NCI-H2196 (cell line): Measurements from ENCODE around the gene PLCH2.

ENCODE experiments used
- DNase-seq: peaks from one replicate; lab custom pipeline; 2025; ENCODE audit not compliant: unreplicated experiment; lab: John Stamatoyannopoulos, UW

Gene PLCH2

DNA sequence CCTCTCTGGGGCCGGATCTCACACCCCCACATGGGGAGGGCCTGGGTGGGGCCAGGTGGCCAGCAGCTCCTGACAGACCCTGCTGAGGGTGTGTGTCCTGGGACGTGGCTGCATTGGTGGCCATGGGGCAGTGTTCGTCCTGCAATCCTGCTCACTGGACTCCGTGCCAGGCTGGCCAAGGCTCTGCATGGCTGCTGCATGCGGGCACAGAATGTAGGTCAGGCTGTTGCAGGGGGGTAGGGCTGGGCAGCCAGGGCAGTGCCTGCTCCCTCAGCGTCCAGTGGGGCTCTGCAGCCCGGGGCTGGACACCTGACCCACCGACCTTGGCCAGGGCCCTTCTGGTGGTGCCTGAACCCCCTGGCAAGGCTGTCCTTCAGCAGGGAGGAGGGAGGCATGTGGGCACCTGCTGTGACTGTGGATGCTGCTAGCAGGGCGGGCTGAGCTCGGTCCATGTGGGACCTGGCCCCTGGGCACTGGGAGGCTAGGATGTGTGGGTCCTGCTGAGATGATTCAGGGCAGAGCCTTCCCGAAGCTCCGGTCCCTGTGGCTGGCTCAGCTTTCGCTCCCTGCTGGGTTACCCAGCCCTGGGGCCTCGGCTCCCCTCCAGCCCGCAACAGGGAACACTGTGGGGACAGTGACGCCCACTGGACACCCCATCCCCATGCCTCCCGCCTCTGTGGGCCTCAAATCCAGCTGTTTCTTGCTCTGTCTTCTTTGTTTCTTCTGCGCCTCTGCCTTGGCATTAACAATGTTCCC, 14.9 kb upstream of the PLCH2 start:
- no peak for DNase-seq

DNA sequence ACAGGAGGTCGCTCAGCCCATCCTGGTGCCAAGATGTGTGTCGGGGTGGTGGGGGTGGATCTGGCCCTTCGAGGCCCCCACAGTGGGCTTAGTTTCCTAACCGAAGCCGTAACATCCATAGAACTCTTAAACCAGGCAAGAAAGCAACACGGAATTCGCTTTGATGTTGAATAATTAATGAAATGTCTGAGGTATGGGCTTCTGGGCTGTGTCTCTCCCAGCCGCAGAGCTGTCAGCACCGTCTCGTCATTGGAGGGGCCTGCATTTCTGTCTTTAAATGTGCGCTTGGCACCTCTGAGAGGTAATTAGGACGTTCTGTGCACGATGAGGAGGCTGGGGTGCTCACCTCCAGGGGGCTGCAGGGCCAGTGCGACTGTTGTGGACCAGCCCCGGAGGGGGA, 13.3 kb upstream of the PLCH2 start:
- DNase-seq, result no peak

DNA sequence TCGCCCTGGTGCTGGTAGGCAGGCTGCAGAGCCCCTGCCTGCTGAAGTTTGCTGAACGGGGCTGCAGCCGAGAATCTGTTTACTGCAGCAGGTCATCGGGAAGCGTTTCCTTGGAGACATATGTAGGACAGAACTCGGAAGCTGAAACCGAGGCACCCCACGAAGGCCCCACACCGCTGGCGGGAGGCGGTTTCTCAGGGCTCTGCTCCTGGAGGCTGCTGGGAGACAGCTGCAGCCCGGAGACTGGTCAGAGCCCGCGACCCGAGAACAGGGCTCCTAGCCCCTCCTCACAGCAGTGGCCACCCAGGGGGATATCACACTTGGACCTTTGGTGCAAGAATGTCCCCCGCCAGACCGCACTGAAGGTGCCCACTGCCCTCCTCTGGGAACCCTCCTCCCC, 12.7 kb upstream of the PLCH2 start:
- no peak for DNase-seq

DNA sequence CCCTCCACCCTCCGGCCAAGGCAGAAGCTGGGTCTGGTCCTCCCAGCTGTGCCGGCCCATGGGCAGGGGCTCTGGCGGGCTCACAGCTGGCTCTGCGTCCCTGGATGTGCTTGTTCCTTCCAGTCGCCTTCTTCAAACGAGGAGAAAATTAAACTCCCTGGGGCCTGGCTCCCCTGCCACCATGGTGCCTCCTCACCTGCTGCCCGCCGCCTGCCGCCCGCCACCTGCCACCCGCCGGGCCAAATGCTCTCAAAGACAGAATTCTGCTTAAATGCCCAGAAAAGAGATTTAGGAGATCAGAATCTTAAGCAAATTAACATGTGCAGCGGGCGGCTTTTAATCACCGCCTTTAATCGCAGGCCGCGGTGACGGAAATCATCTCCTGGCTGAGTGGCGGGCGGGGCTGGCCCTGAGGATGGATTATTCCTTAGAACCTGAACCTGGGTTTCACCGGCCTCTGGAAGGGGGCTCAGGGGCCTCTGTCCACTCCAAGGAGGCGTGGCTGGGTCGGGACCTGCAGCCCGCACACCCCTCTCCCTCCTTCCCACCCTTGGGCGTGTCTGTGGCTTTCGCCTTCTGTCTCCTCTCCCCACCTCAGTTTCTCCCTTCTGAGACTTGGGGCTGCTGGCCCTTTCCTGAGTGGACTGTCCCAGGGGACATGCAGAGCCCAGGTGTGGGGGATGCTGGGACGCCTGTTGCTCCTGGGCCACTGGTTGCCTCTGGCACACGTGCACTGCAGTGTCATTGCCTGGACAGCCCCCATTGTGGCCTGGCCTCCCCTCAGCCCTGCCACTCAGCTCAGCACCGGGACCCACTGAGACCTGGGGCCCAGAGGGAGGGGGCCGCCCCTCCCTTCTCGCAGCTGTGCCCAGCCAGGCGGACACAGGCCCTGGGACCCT, 10.5 kb upstream of the PLCH2 start:
- DNase-seq, result no peak

DNA sequence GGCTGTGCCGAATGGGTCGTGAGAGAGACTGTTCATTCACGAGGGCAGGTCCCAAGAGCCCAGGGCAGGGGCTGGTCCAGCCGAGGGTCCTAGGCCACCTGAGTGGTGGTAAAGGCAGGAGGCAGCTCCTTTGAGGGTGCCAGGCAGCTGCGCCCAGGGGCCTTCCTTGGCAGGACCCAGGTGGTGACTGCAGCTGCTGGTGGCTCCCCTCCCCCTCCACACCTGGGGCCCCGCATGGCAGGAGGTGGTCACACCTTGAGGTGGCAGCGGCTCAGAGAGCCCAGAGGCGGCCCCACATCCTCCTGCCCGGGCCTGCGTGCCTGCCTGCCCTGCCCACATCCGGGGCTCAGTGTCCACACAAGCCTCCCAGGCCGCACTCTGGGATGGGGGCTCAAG, 9.8 kb upstream of the PLCH2 start:
- DNase-seq, result no peak

DNA sequence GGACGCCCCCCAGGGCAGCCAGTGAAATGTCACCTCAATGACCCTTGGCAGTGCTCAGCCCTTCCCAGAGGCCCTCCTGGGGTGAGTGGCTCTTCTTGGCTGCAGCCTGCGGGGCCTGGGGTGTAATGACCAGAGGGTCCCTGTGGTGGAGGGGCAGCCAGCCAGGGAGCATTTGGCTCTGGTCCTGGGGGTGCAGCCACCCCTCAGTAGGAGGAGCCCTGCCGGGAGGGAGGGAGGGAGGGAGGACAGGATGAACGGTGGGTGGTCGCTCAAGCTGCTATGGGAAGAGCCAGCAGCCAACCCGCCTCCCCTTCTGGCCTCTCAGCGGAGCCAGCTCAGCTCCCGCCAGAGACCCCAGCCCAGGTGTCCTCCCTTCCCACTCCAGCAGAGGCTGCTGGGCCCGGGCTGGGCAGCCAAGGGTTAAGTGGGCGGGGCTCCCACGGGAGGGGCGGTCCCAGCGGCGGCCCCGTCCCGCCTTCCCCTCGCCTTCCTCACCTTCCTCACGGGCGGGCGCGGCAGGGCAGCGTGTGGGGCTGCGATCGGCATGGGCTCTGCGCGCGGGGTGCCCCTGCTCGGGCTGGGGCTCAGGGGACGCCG, 9.0 kb upstream of the PLCH2 start:
- peak; percentile 8 for DNase-seq

DNA sequence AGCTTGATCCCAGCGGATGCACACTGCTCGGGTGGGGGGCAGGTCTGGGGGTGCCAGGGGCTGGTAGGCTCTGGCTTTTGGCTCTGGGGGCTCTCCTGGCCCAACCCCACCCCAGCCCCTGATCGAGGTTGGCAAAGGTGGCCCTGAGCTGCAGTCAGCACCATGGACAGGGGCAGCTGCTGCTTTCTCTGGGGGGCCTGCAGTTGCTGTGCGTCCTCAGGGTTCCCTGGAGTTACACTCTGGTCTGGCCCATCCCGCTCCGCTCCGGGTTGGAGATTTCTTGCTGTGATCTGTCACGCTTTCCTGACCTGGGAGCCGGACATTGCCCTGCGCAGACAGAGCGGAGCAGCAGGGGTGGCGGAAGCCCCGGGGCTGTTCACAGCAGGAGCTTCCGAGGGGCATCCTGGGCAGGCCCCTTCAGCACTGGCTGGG, 8.0 kb upstream of the PLCH2 start:
- DNase-seq, result no peak

DNA sequence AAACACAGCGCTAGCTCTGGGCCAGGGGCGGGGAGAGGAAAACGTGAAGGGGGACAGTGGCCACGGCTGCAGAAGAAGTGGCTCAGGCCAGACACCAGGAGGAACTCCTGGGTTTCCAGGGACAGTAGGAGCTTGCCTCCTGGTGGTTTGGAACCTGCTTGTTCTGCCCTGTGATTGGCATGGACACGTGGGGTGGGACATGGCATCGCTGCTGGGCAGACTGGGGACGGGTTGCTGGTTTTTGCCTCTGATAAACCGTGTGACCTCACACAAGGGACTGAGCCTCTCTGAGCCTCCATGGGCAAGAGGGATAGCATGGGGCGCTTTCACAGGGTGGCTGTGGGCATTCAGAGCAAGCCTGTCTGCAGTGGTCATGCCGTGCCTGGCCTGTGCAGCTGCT, 7.5 kb upstream of the PLCH2 start:
- DNase-seq, result no peak

DNA sequence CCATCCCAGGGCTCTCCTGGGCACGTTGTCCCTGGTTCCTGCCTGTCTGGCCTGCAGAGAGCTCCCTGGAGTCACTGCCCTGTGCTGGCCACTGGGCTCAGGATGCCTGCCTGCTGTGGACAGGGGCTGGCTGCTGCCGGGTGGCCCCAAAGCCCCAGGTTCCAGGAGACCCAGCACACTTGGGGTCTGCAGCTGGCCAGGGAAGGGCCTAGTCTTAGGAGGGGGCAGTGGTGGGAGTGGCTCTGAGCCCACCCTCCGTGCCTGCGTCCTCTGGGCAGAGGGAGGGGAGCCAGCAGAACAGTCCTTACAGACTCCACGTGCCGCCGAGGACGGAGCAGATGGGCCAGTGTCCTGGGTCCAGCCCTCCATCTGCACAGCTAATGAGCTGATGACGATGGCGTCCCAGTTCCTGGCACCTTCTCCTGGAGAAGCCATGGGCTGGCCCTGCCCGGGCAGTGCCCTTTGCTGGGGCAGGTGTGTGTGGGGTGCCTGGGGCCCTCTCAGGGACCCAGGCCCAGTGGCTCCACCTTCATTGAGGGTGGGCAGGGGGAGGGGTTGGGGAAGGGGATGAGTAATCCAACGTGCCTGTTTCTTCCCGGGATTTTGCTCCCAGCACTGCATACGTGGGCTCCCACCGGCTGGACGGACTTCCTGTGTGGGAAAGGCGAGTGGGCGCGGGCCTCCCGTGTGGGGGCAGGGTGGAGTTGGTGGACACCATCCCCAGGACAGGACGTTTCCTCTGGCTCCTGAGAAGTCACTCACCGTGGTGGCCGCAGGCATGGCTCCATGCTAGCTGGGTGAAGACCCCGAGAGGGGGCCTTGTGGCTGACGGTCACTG, 6.8 kb upstream of the PLCH2 start:
- DNase-seq, result no peak

DNA sequence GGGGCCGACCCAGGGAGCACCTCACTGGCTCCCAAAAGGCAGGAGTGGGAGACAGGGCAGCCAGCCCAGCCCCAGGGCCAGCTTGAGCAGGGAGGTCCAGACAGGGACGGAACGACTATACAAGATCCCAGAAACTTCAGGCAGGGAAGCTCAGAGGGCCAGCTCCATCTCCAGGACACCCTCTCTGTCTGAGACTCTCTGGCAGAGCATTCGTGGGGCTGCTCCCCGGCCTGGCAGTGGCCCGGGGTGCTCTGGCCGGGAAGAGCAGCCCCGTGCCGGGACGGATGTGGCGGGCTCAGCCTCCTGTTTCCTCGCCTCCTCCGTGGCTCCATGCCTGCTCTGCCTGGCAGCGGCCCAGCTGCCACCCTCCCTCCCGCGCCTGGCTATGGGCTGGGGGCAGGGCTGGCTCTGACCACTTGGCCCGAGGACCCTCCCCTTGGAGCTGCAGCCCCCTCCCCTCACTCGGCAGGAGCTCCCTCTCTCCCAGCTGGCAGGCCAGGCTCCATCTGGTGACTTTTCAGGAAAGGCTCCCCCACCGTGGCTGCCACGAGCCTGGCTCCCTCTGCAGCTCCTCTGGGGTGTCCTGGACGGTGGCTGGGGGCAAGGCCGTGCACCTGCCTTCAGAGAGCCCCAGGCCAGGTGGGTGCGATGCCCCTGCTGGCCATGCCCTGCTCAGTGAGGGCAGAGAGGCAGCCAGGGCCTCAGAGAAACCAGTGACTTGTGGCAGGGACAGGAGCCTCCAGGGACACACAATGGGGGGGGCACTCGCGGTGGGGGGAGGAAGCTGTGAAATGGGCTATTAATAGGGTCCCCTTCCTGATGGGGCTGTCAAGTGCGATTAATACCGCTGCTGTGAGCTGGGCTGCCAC, 5.6 kb upstream of the PLCH2 start:
- DNase-seq, result no peak

DNA sequence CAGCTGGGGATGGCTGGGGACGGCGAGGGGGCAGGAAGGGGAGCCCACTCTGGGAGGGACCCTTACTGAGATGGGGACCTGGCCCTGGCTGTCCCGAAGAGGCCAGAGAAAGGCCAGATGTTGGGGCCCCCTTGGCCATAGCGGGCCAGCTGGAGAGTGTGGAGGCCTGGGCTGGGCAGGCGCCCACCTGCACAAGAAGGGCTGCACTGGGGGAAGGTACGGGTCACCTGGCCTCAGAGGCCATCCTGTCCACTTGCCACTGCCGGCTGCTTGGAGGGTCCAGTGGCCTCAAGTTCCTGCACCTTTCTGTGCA, 5.0 kb upstream of the PLCH2 start:
- DNase-seq, result no peak

DNA sequence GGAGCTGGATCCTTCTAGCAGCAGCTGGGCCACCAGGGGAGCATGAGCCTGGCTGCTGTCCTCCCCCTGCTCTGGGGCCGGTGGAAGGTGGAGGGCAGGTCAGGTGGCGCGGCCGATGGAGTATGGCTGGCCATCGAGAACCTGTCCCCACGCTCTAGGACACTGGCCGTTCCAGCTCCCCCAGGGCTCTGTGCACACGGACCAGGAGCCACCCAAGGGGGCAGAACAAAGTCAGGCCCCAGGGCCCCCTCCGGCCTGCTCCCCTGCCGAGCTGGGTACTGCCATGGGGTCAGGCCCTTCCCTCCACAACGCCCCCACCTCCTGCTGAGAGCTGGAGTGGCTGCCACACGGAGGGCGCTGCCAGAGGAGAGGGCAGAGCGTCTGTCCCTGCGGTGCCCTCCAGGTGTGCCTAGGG, 4.5 kb upstream of the PLCH2 start:
- no peak for DNase-seq

DNA sequence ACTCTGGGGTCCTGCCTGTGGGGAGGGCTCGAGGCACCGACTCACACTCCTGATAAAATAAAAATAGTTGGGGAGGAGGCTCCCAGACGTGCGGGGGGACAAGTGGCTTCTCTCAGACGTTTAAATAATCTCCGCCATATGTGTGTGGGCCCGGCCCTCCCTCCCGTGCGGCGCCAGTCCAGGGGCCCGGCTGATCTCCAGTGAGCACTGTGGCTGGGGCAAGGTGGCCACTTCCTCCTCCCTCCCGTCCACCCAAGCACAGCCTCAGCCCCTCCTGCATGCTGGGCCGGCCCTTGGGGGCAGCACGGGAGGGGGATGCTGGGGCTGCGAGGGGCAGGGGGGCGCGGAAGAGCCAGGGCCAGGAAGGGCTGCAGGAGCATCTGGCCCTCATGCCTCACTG, 4.0 kb upstream of the PLCH2 start:
- DNase-seq, result no peak

DNA sequence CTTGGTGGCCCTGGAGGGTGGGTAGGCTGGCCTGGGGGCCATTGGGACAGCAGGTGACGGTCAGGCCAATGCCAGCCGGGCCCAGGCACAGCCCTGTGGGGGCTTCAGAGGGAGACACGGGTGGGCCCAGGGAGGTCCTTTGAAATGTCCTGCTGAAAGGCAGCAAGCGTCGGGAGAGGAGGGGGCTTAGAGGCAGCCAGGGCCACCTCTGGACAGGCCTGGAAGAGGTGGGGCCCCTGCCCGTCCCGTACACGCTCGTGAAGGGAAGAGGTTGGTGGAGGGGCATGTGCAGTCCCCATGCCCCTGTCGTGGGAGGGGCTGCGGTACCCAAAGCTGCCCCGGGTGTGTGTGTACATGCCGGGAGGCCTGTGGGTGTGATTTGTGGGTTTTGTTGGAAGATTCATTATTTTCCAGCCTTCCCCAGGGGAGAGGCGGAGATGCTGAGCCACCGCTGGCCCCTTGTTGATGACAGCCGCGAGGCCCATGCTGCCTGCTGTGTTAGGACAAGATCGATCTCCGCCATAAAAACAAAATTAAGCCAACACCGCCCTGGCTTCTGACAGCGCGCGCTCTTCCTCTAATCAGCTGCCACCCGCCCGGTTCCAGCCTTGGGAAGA, 3.4 kb upstream of the PLCH2 start:
- DNase-seq, result no peak

DNA sequence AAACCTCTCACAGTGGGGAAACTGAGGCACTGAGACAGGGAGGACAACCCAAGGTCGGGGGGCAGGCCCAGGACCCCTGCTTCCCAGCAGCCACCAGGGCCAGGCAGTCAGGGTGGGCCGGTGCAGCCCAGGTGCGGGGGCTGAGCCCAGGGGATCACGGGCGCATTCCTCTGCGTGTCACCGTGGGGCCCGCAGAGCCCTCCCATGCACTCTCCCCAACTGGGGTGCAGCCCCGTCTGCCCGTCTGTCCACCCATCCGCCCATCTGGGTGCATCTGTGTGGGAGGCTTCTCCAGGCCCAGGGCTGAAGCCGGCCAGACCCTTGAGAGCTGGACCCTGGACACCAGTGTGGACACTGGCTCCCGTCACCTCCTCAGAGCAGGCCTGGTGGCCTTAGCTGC, 2.9 kb upstream of the PLCH2 start:
- no peak for DNase-seq

DNA sequence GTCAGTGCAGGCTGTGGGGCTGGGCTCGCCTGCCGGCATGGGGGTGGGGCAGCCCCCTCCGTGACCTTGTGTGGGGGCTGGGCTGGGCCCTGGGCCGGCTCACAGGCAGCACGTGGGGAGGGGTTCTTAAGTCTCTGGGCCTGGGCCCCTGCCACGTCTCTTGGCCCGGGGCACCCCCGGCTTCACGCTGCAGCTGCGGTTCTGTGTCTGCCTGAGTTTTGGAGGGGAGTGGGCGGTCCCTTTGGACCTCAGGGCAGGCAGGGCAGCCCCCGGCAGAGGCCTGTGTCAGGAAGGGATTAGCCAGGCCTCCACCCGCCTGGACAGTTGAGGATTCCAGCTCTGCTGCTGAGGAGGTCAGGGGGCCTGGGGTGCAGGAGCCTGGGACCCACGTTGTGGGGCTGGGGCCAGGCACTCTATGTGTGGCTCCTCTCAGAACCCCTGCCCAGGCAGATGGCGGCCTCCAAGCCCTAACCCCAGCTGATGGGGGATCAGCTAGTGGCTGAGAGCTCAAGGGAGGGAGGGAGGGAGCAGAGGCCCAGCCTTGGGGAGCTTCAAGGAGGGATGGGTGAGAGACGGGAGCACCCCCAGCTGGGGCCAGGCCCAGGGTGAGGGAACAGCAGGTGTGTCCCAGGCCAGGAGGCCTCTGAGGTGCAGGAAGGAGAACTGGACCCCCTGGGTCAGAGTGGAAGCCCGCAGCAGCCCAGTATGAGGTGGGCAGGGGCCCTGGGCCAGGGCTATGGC, 1.8 kb upstream of the PLCH2 start:
- no peak for DNase-seq

DNA sequence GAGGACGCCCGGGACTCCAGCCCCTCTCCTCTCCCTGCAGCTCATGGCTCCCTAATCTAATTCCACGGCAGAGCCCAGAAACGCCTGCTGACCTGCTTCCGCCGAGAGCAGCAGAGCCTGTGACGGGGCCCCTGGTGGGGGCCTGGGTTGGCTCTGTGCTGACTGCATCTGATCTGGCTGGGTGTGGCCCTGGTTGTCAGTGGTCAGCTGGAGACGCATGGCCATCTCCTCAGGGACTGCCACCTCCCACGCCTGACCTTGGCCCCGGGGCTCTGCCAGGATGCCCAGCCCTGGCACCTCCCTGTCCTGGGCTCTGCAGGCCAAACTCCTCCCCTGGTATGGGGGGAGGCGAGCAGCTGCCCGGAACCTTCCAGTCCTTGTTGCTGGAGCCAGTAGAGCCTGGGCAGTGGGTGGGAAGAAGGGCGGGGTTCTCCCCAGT, 1.1 kb upstream of the PLCH2 start:
- no peak for DNase-seq

DNA sequence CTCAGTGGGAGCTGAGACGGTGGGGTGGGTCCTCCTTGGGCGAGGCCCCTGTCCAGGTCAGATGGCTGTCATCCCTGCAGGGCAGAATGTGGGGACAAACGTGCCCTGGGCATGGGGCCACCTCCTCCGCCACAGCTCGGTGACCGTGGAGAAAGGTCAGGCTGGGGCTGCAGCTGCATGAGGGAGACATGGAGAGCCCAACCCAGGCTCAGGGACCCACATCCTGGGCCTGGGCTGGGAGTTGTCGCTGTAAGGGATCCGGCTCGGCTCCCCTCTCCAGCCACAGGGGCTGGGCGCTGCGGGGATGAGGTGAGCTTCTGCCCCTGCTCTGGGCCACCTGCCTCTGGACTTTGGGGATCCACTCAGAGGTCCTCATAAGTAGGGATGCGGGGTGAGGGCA, 518 bp upstream of the PLCH2 start:
- DNase-seq, result no peak

DNA sequence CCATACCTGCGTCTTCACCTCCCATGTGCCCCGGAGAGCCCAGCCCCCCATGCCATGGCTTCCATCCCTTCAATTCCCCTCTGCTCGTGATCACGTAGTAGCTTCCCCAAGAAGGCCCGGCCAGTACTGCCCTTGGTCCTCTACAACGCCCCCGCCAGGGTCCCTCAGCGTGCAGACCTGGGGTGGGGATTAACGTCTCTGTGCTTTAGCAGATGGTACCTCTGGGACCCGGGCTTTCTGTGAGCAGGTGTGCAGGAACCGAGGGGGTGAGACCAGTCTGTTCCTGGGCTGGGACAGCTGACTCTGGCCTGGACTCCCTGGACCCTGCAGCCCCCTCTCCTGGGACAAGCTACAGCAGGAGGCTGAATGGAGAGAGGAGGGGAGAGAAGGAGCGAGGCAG, 1.2 kb downstream of the PLCH2 start:
- DNase-seq, result no peak
